Activated CD8-positive, alpha-beta T cell treated with anti-CD3 and anti-CD28 coated beads for 36 hours (primary cell): ENCODE measurements around the gene SFT2D3. TPM values are rescaled to one million over a fixed set of nuclear protein-coding genes. Genes with fewer than 3 reads are reported as not detected.

Experiments
- ATAC-seq: fragments of 200-7000 bp; cut with Tn5 transposase; one replicate; pipeline ENCODE4 v1.10.0; 2021; ENCODE audit warnings: mild to moderate bottlenecking, moderate library complexity
- CTCF ChIA-PET: fragments of 350-600 bp; sonication (Branson Sonifier 250); formaldehyde crosslinking; loops from one replicate; lab custom pipeline; 2021; ENCODE audit warnings: antibody characterized with exemption; lab: Charles Lee
- POLR2A ChIA-PET: fragments of 350-600 bp; sonication (Branson Sonifier 250); formaldehyde crosslinking; loops from one replicate; lab custom pipeline; 2021; ENCODE audit warnings: antibody characterized with exemption; lab: Charles Lee
- DNase-seq: peaks from one replicate; pipeline ENCODE4 v3.0.0-alpha.2; 2020
- H3K27ac Mint-ChIP-seq: one replicate; pipeline ENCODE4 v1.8.0; 2021; ENCODE audit warnings: mild to moderate bottlenecking, mixed read lengths
- H3K27me3 Mint-ChIP-seq: one replicate; pipeline ENCODE4 v1.8.0; 2021; ENCODE audit warnings: mixed read lengths
- H3K36me3 Mint-ChIP-seq: one replicate; pipeline ENCODE4 v1.8.0; 2021; ENCODE audit warnings: low read depth, mixed read lengths
- H3K4me1 Mint-ChIP-seq: one replicate; pipeline ENCODE4 v1.8.0; 2021; ENCODE audit warnings: low read depth, mixed read lengths
- H3K4me3 Mint-ChIP-seq: one replicate; pipeline ENCODE4 v1.8.0; 2021; ENCODE audit warnings: mild to moderate bottlenecking, moderate library complexity, mixed read lengths
- H3K9me3 Mint-ChIP-seq: one replicate; pipeline ENCODE4 v1.8.0; 2021; ENCODE audit warnings: mixed read lengths
- CTCF ChIP-seq: fragments of 200-600 bp; IDR thresholded peaks from one replicate; pipeline ENCODE4 v1.8.0; 2022; ENCODE audit warnings: antibody characterized with exemption, mild to moderate bottlenecking
- intact Hi-C: fragments of 100-400 bp; cut with micrococcal nuclease; formaldehyde crosslinking; loops from one replicate; pipeline ENCODE4 v1.10.0; 2022
- total RNA-seq, 2 experiments: library from RNA; stranded (reverse); gene quantifications; one replicate each; pipeline ENCODE4 v1.2.3, GENCODE V29; 2021

The SFT2D3 gene
- total RNA-seq, 2 experiments from 2014 or later: 3.9 to 4.4 TPM

- no peak for ATAC-seq
- TF ChIP-seq CTCF: no peak
- no peak for DNase-seq
- POLR2A ChIA-PET: no interaction called here
- intact Hi-C loops: no loop called here
- Mint-ChIP-seq H3K27me3 (no peaks in the 10 kb centered on the region), H3K36me3 (peaks cover 24% of the 10 kb centered on the region), H3K27ac (no peak overlapping the region), H3K9me3 (no peaks in the 10 kb centered on the region), H3K4me1 (peaks cover 8% of the 10 kb centered on the region), H3K4me3 (no peak overlapping the region)
- CTCF ChIA-PET: no interaction called here
Measured at GRCh38 chr2:127726158-127726880, 25.0 kb downstream of the SFT2D3 start.

- Mint-ChIP-seq H3K27me3 (no peaks in the 10 kb centered on the region), H3K4me3 (no peak overlapping the region), H3K36me3 (peaks cover 12% of the 10 kb centered on the region), H3K27ac (no peak overlapping the region), H3K4me1 (peaks cover 7% of the 10 kb centered on the region), H3K9me3 (no peaks in the 10 kb centered on the region)
- POLR2A ChIA-PET: no interaction called here
- CTCF ChIA-PET: interaction anchor here (1.4 kb wide), 1 partner anchor 142 kb away, joined by 3 read pairs; no protein-coding TSS in a partner anchor
- ATAC-seq (no peak), DNase-seq (no peak)
- no peak for TF ChIP-seq CTCF
- intact Hi-C loops: no loop called here
Measured at GRCh38 chr2:127733113-127733815, 32.0 kb downstream of the SFT2D3 start.

- Mint-ChIP-seq H3K36me3 (peaks cover 18% of the 10 kb centered on the region), H3K4me3 (no peak overlapping the region), H3K27me3 (no peaks in the 10 kb centered on the region), H3K9me3 (no peaks in the 10 kb centered on the region), H3K4me1 (peaks cover 15% of the 10 kb centered on the region), H3K27ac (no peak overlapping the region)
- TF ChIP-seq CTCF: no peak
- DNase-seq (no peak), ATAC-seq (no peak)
- intact Hi-C loops: no loop called here
- CTCF ChIA-PET: interaction anchor here (1.4 kb wide), 1 partner anchor 21 kb away, joined by 3 read pairs; no protein-coding TSS in a partner anchor
- POLR2A ChIA-PET: no interaction called here
Measured at GRCh38 chr2:127733816-127734537, 32.7 kb downstream of the SFT2D3 start.

GRCh38 chr2:127735044-127735443 lies 33.7 kb downstream of the SFT2D3 start:
- ATAC-seq (no peak), DNase-seq (no peak)
- POLR2A ChIA-PET: no interaction called here
- Mint-ChIP-seq H3K27me3 (no peaks in the 10 kb centered on the region), H3K36me3 (peaks cover 24% of the 10 kb centered on the region), H3K4me3 (no peak overlapping the region), H3K9me3 (no peaks in the 10 kb centered on the region), H3K4me1 (peaks cover 22% of the 10 kb centered on the region), H3K27ac (no peak overlapping the region)
- TF ChIP-seq CTCF: no peak
- intact Hi-C loops: no loop called here
- CTCF ChIA-PET: interaction anchor here (1.4 kb wide), 1 partner anchor 20 kb away, joined by 3 read pairs; no protein-coding TSS in a partner anchor
